SJSA1 (cell line): ENCODE measurements around the gene DCP1B. TPM values are rescaled to one million over a fixed set of nuclear protein-coding genes. Genes with fewer than 3 reads are reported as not detected.
"Not testable (repeated sequence)": the region's sequence is repeated elsewhere in the genome, so short reads cannot be mapped to it uniquely, and the experiment has no call there.

Source experiments
- DNase-seq, 2 experiments: peaks; one replicate each; pipeline ENCODE4 v3.0.0-alpha.2; 2015 to 2020; ENCODE audit warnings: low spot score in 2 of 2, low read depth in 1 of 2
- H3K27ac ChIP-seq: fragments of 250-450 bp; sonication (Bioruptor Pico); 2 replicates; pipeline ENCODE4 v1.5.1; 2020; ENCODE audit warnings: mild to moderate bottlenecking, moderate library complexity
- H3K27me3 ChIP-seq: fragments of 250-450 bp; sonication (Bioruptor Pico); replicated peaks from 2 replicates; pipeline ENCODE4 v1.5.1; 2020; ENCODE audit warnings: mild to moderate bottlenecking, moderate library complexity
- H3K36me3 ChIP-seq: fragments of 250-450 bp; sonication (Bioruptor Pico); 2 replicates; pipeline ENCODE4 v1.5.1; 2020; ENCODE audit warnings: mild to moderate bottlenecking
- H3K4me1 ChIP-seq: fragments of 250-450 bp; sonication (Bioruptor Pico); replicated peaks from 2 replicates; pipeline ENCODE4 v1.6.1; 2021; ENCODE audit warnings: mild to moderate bottlenecking
- H3K4me3 ChIP-seq: fragments of 250-450 bp; sonication (Bioruptor Pico); 2 replicates; pipeline ENCODE4 v1.5.1; 2020; ENCODE audit warnings: mild to moderate bottlenecking
- H3K9me3 ChIP-seq: fragments of 250-450 bp; sonication (Bioruptor Pico); replicated peaks from 2 replicates; pipeline ENCODE4 v1.5.1; 2020; ENCODE audit warnings: mild to moderate bottlenecking
- total RNA-seq: library from RNA; depleted of rRNA; stranded (reverse); fragments of >200 nt; shearing (Covaris generic); gene quantifications from 2 replicates; pipeline ENCODE4 v1.2.3, GENCODE V29; 2014

DCP1B gene
- total RNA-seq, 1 experiment from 2014 or later = 17.8 TPM

GRCh38 chr12:1947081-1947480, 57.2 kb downstream of the DCP1B start:
- H3K27me3 ChIP-seq = no peaks in the 10 kb centered on the region
- no peak for DNase-seq
- H3K9me3 ChIP-seq = no peaks in the 10 kb centered on the region
- no peak overlapping the region for H3K4me3 ChIP-seq
- H3K27ac ChIP-seq = no peak overlapping the region
- peaks cover 67% of the 10 kb centered on the region for H3K36me3 ChIP-seq
- H3K4me1 ChIP-seq = no peaks in the 10 kb centered on the region

- no peak for DNase-seq
- H3K27ac ChIP-seq = no peak overlapping the region
- no peaks in the 10 kb centered on the region for H3K9me3 ChIP-seq
- H3K27me3 ChIP-seq = no peaks in the 10 kb centered on the region
- H3K4me1 ChIP-seq = no peaks in the 10 kb centered on the region
- H3K36me3 ChIP-seq = peaks cover 63% of the 10 kb centered on the region
- no peak overlapping the region for H3K4me3 ChIP-seq
These were observed 58.0 kb downstream of the DCP1B start for GRCh38 chr12:1946296-1946695.

GRCh38 chr12:1945502-1945901, 58.8 kb downstream of the DCP1B start:
- not testable (repeated sequence) for H3K4me1 ChIP-seq, H3K9me3 ChIP-seq, DNase-seq, H3K27ac ChIP-seq, H3K4me3 ChIP-seq, H3K27me3 ChIP-seq
- peaks cover 63% of the 10 kb centered on the region for H3K36me3 ChIP-seq

GRCh38 chr12:1939801-1940607, 64.3 kb downstream of the DCP1B start:
- H3K27ac ChIP-seq = no peak overlapping the region

GRCh38 chr12:1939331-1939730, 64.9 kb downstream of the DCP1B start:
- no peak for DNase-seq
- no peaks in the 10 kb centered on the region for H3K9me3 ChIP-seq

More at GRCh38 chr12:1939801-1940607, 64.3 kb downstream of the DCP1B start:
- Histone ChIP-seq H3K4me1 (peaks cover 11% of the 10 kb centered on the region), H3K27me3 (no peaks in the 10 kb centered on the region), H3K36me3 (peaks cover 27% of the 10 kb centered on the region), H3K4me3 (no peak overlapping the region), H3K9me3 (no peaks in the 10 kb centered on the region)
- peak; percentile 57 to 81 for DNase-seq

GRCh38 chr12:1937481-1938224, 66.6 kb downstream of the DCP1B start:
- H3K4me3 ChIP-seq = no peak overlapping the region
- H3K36me3 ChIP-seq = peaks cover 26% of the 10 kb centered on the region
- no peak overlapping the region for H3K27ac ChIP-seq
- peaks cover 21% of the 10 kb centered on the region for H3K4me1 ChIP-seq
- peak in 1 of 2 experiments; percentile 36 for DNase-seq
- no peaks in the 10 kb centered on the region for H3K27me3 ChIP-seq
- H3K9me3 ChIP-seq = no peaks in the 10 kb centered on the region

More at GRCh38 chr12:1939331-1939730, 64.9 kb downstream of the DCP1B start:
- H3K27ac ChIP-seq = no peak overlapping the region
- no peak overlapping the region for H3K4me3 ChIP-seq
- no peaks in the 10 kb centered on the region for H3K27me3 ChIP-seq
- peaks cover 11% of the 10 kb centered on the region for H3K4me1 ChIP-seq
- peaks cover 26% of the 10 kb centered on the region for H3K36me3 ChIP-seq

GRCh38 chr12:1936406-1937320, 67.6 kb downstream of the DCP1B start:
- DNase-seq = peak; percentile 64 to 74
- H3K4me1 ChIP-seq = peaks cover 21% of the 10 kb centered on the region
- H3K27ac ChIP-seq = no peak overlapping the region
- H3K9me3 ChIP-seq = no peaks in the 10 kb centered on the region
- H3K36me3 ChIP-seq = peaks cover 25% of the 10 kb centered on the region
- no peak overlapping the region for H3K4me3 ChIP-seq
- no peaks in the 10 kb centered on the region for H3K27me3 ChIP-seq

- peaks cover 18% of the 10 kb centered on the region for H3K36me3 ChIP-seq
- no peak overlapping the region for H3K27ac ChIP-seq
- no peak overlapping the region for H3K4me3 ChIP-seq
- no peaks in the 10 kb centered on the region for H3K27me3 ChIP-seq
- peaks cover 21% of the 10 kb centered on the region for H3K4me1 ChIP-seq
- peak in 1 of 2 experiments; percentile 32 for DNase-seq
- H3K9me3 ChIP-seq = no peaks in the 10 kb centered on the region
These were observed 68.4 kb downstream of the DCP1B start for GRCh38 chr12:1935700-1936378.

GRCh38 chr12:1935242-1935641, 69.0 kb downstream of the DCP1B start:
- Histone ChIP-seq H3K36me3 (peaks cover 13% of the 10 kb centered on the region), H3K4me3 (no peak overlapping the region), H3K9me3 (no peaks in the 10 kb centered on the region), H3K27ac (no peak overlapping the region), H3K4me1 (peaks cover 21% of the 10 kb centered on the region), H3K27me3 (peaks cover 1% of the 10 kb centered on the region; the same call in 1 of the 2 replicates)
- peak in 1 of 2 experiments; percentile 29 for DNase-seq

- peak in 1 of 2 experiments; percentile 40 for DNase-seq
- H3K27ac ChIP-seq = no peak overlapping the region
- H3K9me3 ChIP-seq = no peaks in the 10 kb centered on the region
- peaks cover 21% of the 10 kb centered on the region for H3K4me1 ChIP-seq
- peaks cover 3% of the 10 kb centered on the region; the same call in 1 of the 2 replicates for H3K27me3 ChIP-seq
- H3K36me3 ChIP-seq = peaks cover 11% of the 10 kb centered on the region
- no peak overlapping the region for H3K4me3 ChIP-seq
These were observed 69.4 kb downstream of the DCP1B start for GRCh38 chr12:1934831-1935230.

GRCh38 chr12:1934068-1934467, 70.2 kb downstream of the DCP1B start:
- Histone ChIP-seq H3K36me3 (peaks cover 8% of the 10 kb centered on the region), H3K4me1 (peaks cover 21% of the 10 kb centered on the region), H3K27me3 (peaks cover 8% of the 10 kb centered on the region), H3K9me3 (no peaks in the 10 kb centered on the region), H3K27ac (no peak overlapping the region), H3K4me3 (no peak overlapping the region)
- DNase-seq = peak in 1 of 2 experiments; percentile 22

- peaks cover 21% of the 10 kb centered on the region for H3K4me1 ChIP-seq
- DNase-seq = peak; percentile 32 to 42
- H3K27ac ChIP-seq = no peak overlapping the region
- peaks cover 2% of the 10 kb centered on the region; the same call in 1 of the 2 replicates for H3K36me3 ChIP-seq
- peaks cover 8% of the 10 kb centered on the region for H3K27me3 ChIP-seq
- no peaks in the 10 kb centered on the region for H3K9me3 ChIP-seq
- no peak overlapping the region for H3K4me3 ChIP-seq
These were observed 70.8 kb downstream of the DCP1B start for GRCh38 chr12:1933342-1934051.
